HCT116 (cell line): ENCODE measurements around the gene COL18A1. TPM values are rescaled to one million over a fixed set of nuclear protein-coding genes. Genes with fewer than 3 reads are reported as not detected.

Source experiments
- ATAC-seq: fragments of 200-7000 bp; cut with Tn5 transposase; 2 replicates; pipeline ENCODE4 v1.9.1; 2020; ENCODE audit warnings: mild to moderate bottlenecking, moderate library complexity
- BruUV-seq: library from RNA; stranded (reverse); fragments of 400-500 nt; replicated peaks from 2 replicates; lab custom pipeline; 2021; lab: Mats Ljungman, UMichigan
- CTCF ChIA-PET: fragments of 300-600 bp; sonication (Branson Sonifier 250); formaldehyde crosslinking; loops from one replicate; lab custom pipeline; 2021; ENCODE audit warnings: antibody characterized with exemption; lab: Charles Lee
- POLR2A ChIA-PET: fragments of 300-600, 350-600 bp; sonication (Branson Sonifier 250); formaldehyde crosslinking; loops from one replicate; lab custom pipeline; 2021; ENCODE audit warnings: antibody characterized with exemption; lab: Charles Lee
- RAD21 ChIA-PET, 2 experiments: fragments of 300-600 bp; sonication (Branson Sonifier 250); formaldehyde crosslinking; loops; one replicate each; lab custom pipeline; 2023; ENCODE audit warnings: low total read pairs in 2 of 2; ENCODE audit not compliant: uncharacterized antibody in 2 of 2, unreplicated experiment in 2 of 2, low non-redundant PET in 1 of 2; lab: Charles Lee
- DNase-seq: peaks from one replicate; pipeline ENCODE4 v3.0.0-alpha.2; 2010; ENCODE audit warnings: low read depth, low spot score
- H2AFZ ChIP-seq: fragments of 200-600 bp; shearing (Covaris generic), sonication (generic); 2 replicates; pipeline ENCODE4 v1.6.1; 2017; ENCODE audit warnings: low read depth, mixed run types, mixed read lengths, antibody characterized with exemption, low read length; ENCODE audit not compliant: poor library complexity, severe bottlenecking
- H3K27ac ChIP-seq: 2 replicates; pipeline ENCODE4 v1.5.1; 2012; ENCODE audit warnings: low read depth, low read length
- H3K27me3 ChIP-seq: fragments of 200-600 bp; sonication (generic); 2 replicates; pipeline ENCODE4 v1.6.1; 2016; ENCODE audit warnings: mixed run types, low read length, mixed read lengths; ENCODE audit not compliant: insufficient read depth
- H3K36me3 ChIP-seq, 2 experiments: fragments of 200-500 bp in 1 of 2; fragments of 200-600 bp in 1 of 2; sonication (Bioruptor generic) in 1 of 2; sonication (generic) in 1 of 2; 2 replicates each; pipeline versions ENCODE4 v1.5.1 to v1.6.1; 2014 to 2016; ENCODE audit warnings: low read length in 2 of 2, inconsistent platforms in 1 of 2, mixed read lengths in 1 of 2, mixed run types in 1 of 2; ENCODE audit not compliant: insufficient read depth in 2 of 2, control insufficient read depth in 1 of 2
- H3K4me1 ChIP-seq, 2 experiments: fragments of 200-600 bp in 1 of 2; sonication (generic) in 1 of 2; 2 replicates each; pipeline versions ENCODE4 v1.5.1 to v1.6.1; 2012 to 2017; ENCODE audit warnings: low read length in 2 of 2, inconsistent platforms in 1 of 2, mild to moderate bottlenecking in 1 of 2, mixed read lengths in 1 of 2, mixed run types in 1 of 2, moderate library complexity in 1 of 2; ENCODE audit not compliant: insufficient read depth in 2 of 2, control insufficient read depth in 1 of 2
- H3K4me2 ChIP-seq: fragments of 200-600 bp; sonication (generic); 2 replicates; pipeline ENCODE4 v1.6.1; 2017; ENCODE audit warnings: mixed run types, low read length, mixed read lengths
- H3K4me3 ChIP-seq, 2 experiments: fragments of 200-600 bp in 1 of 2; sonication (generic) in 1 of 2; replicated peaks in 1 of 2; 2 replicates each; pipeline ENCODE4 v1.5.1; 2011 to 2016; ENCODE audit warnings: low read length in 2 of 2, control low read depth in 1 of 2, low read depth in 1 of 2, mild to moderate bottlenecking in 1 of 2, mixed read lengths in 1 of 2, mixed run types in 1 of 2
- H3K79me2 ChIP-seq: fragments of 200-600 bp; sonication (generic); 2 replicates; pipeline ENCODE4 v1.6.1; 2017; ENCODE audit warnings: mild to moderate bottlenecking, mixed run types, low read length, moderate library complexity, mixed read lengths; ENCODE audit not compliant: insufficient read depth
- H3K9ac ChIP-seq: fragments of 200-600 bp; sonication (generic); 2 replicates; pipeline ENCODE4 v1.6.1; 2016; ENCODE audit warnings: low read length, mixed read lengths
- H3K9me2 ChIP-seq: fragments of 200-600 bp; sonication (generic), shearing (Covaris generic); 2 replicates; pipeline ENCODE4 v1.6.1; 2017; ENCODE audit warnings: mixed run types, mild to moderate bottlenecking, moderate library complexity; ENCODE audit not compliant: insufficient read depth
- H3K9me3 ChIP-seq, 2 experiments: fragments of 200-500 bp in 1 of 2; fragments of 200-600 bp in 1 of 2; sonication (Bioruptor generic) in 1 of 2; sonication (generic) in 1 of 2; 2 replicates each; pipeline ENCODE4 v1.6.1; 2014 to 2017; ENCODE audit warnings: low read length in 2 of 2, mixed read lengths in 2 of 2, inconsistent platforms in 1 of 2, low read depth in 1 of 2, mild to moderate bottlenecking in 1 of 2, mixed run types in 1 of 2, moderate library complexity in 1 of 2; ENCODE audit not compliant: control insufficient read depth in 1 of 2, insufficient read depth in 1 of 2
- H4K20me1 ChIP-seq: fragments of 200-600 bp; sonication (generic), shearing (Covaris generic); 2 replicates; pipeline ENCODE4 v1.6.1; 2017; ENCODE audit warnings: mixed run types, mild to moderate bottlenecking, moderate library complexity; ENCODE audit not compliant: insufficient read depth
- ATF3 ChIP-seq: IDR thresholded peaks from 2 replicates; pipeline ENCODE4 v1.6.1; 2012
- CBX3 ChIP-seq: IDR thresholded peaks from 2 replicates; pipeline ENCODE4 v1.6.1; 2012; ENCODE audit warnings: low read depth
- CTCF ChIP-seq, 3 experiments: fragments of 200-600 bp in 1 of 3; sonication (generic) in 1 of 3; IDR thresholded peaks in 2 of 3; conservative IDR thresholded peaks in 1 of 3; 2 replicates each; pipeline ENCODE4 v1.5.1; 2012 to 2017; ENCODE audit warnings: low read depth in 2 of 3, low read length in 2 of 3, antibody characterized with exemption in 1 of 3, borderline replicate concordance in 1 of 3, control low read depth in 1 of 3, mild to moderate bottlenecking in 1 of 3, mixed read lengths in 1 of 3, mixed run types in 1 of 3, moderate library complexity in 1 of 3; ENCODE audit not compliant: insufficient read depth in 1 of 3
- EGR1 ChIP-seq: IDR thresholded peaks from 2 replicates; pipeline ENCODE4 v1.6.1; 2012; ENCODE audit warnings: low read depth
- JUND ChIP-seq: IDR thresholded peaks from 2 replicates; pipeline ENCODE4 v1.6.1; 2012
- POLR2A ChIP-seq: IDR thresholded peaks from 2 replicates; pipeline ENCODE4 v1.7.0; 2011; ENCODE audit warnings: borderline replicate concordance; ENCODE audit not compliant: insufficient read depth, insufficient read length; ENCODE audit errors: extremely low read depth
- POLR2AphosphoS5 ChIP-seq: IDR thresholded peaks from 2 replicates; pipeline ENCODE4 v1.6.1; 2011; ENCODE audit warnings: mild to moderate bottlenecking, low read depth, low read length, moderate library complexity
- SIN3A ChIP-seq: IDR thresholded peaks from 2 replicates; pipeline ENCODE4 v1.6.1; 2012; ENCODE audit warnings: low read depth
- SP1 ChIP-seq: IDR thresholded peaks from 2 replicates; pipeline ENCODE4 v1.6.1; 2012; ENCODE audit warnings: low read depth
- TCF7L2 ChIP-seq: IDR thresholded peaks from 2 replicates; pipeline ENCODE4 v1.7.0; 2011; ENCODE audit warnings: borderline replicate concordance, inconsistent platforms; ENCODE audit not compliant: insufficient read depth, insufficient read length; ENCODE audit errors: extremely low read depth
- YY1 ChIP-seq: IDR thresholded peaks from 2 replicates; pipeline ENCODE4 v1.6.1; 2011; ENCODE audit warnings: low read length, low read depth, moderate library complexity, mild to moderate bottlenecking; ENCODE audit not compliant: insufficient replicate concordance; ENCODE audit errors: extremely low read depth
- ZBTB33 ChIP-seq: IDR thresholded peaks from 2 replicates; pipeline ENCODE4 v1.6.1; 2011; ENCODE audit warnings: mild to moderate bottlenecking, low read length, moderate library complexity; ENCODE audit not compliant: insufficient replicate concordance; ENCODE audit errors: extremely low read depth
- ZFX ChIP-seq: fragments of 450-650 bp; IDR thresholded peaks from 2 replicates; pipeline ENCODE4 v1.6.1; 2017
- ZNF274 ChIP-seq: fragments of 200-500 bp; sonication (Bioruptor generic); IDR thresholded peaks from 2 replicates; pipeline ENCODE4 v1.6.1; 2014; ENCODE audit warnings: mild to moderate bottlenecking, low read depth, low read length, inconsistent platforms
- intact Hi-C: fragments of 100-400 bp; cut with micrococcal nuclease; formaldehyde crosslinking; loops from 2 replicates; pipeline ENCODE4 v1.10.0; 2022
- total RNA-seq: library from RNA; stranded (reverse); gene quantifications from one replicate; pipeline ENCODE4 v1.2.1, GENCODE V29; 2021; ENCODE audit not compliant: unreplicated experiment

COL18A1 gene
- total RNA-seq, 1 experiment from 2014 or later = 59.5 TPM

DNA sequence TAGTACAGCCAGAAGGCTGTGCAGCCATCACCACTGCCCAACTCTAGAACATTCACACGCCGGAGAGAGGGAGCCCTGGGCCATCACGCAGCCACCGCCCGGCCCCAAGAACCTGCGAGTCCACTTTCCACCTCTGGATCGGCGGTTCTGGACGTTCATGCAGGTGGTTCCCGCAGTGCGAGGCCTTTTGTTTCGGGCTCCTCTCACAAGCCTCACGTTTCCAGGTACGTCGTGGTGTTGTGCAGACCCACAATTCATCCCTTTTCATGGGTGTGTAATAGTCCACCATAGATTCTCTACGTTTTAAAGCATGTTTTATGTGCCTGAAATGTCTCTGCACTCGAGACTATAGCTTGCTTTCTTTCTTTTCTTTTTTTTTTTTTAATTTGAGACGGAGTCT lies 23.6 kb downstream of the COL18A1 start:
- peak overlapping the region; percentile 57; the same call in 1 of the 2 replicates for H3K9ac ChIP-seq
- no TSS peak for BruUV-seq
- H3K4me1 ChIP-seq = peaks cover 40 to 61% of the 10 kb centered on the region in 2 experiments
- ATAC-seq (no peak), DNase-seq (no peak)
- RAD21 ChIA-PET = no interaction called here
- POLR2A ChIA-PET = no interaction called here
- H3K4me2 ChIP-seq = peak overlapping the region; percentile 87; the same call in 1 of the 2 replicates
- no peaks in the 10 kb centered on the region for H3K9me3 ChIP-seq
- H3K9me2 ChIP-seq = no peaks in the 10 kb centered on the region
- CTCF ChIA-PET = no interaction called here
- 0 out of 4 replicates have a peak, but pooled peaks cover 0 to 5% of the 10 kb centered on the region in 2 experiments for H3K36me3 ChIP-seq
- no peaks in the 10 kb centered on the region for H4K20me1 ChIP-seq
- H3K27me3 ChIP-seq = no peaks in the 10 kb centered on the region
- TF ChIP-seq CTCF (IDR thresholded peaks at IDR 0.05 in 2 of 3, conservative IDR thresholded peaks at IDR 0.05 in 1 of 3; ENCODE audit: borderline replicate concordance in 1 of 3, insufficient read depth in 1 of 3, low read depth in 2 of 3, low read length in 2 of 3) (no peak), POLR2AphosphoS5 (no peak), ZBTB33 (no peak), ZFX (no peak), CBX3 (no peak), POLR2A (no peak), EGR1 (no peak), YY1 (no peak), ATF3 (no peak), SP1 (no peak), JUND (no peak), TCF7L2 (no peak), SIN3A (no peak), ZNF274 (no peak)
- no peak overlapping the region for H3K27ac ChIP-seq
- H2AFZ ChIP-seq = no peak overlapping the region
- H3K79me2 ChIP-seq = peaks cover 27% of the 10 kb centered on the region; the same call in 1 of the 2 replicates
- no peak overlapping the region for H3K4me3 ChIP-seq
- intact Hi-C loops = no loop called here
